DND-41 (cell line): Measurements from ENCODE around the gene DYNC2I2.

Experiments
- EZH2 ChIP-seq: IDR thresholded peaks from 3 replicates; pipeline ENCODE4 v1.6.1; 2012; ENCODE audit warnings: borderline replicate concordance, low read depth, mild to moderate bottlenecking, moderate library complexity, low read length, inconsistent platforms; ENCODE audit not compliant: severe bottlenecking
- TF ChIP-seq, protein P1 (sequence below): IDR thresholded peaks from 2 replicates; pipeline ENCODE4 v1.5.1; 2012; ENCODE audit warnings: borderline replicate concordance, low read length, moderate library complexity, mild to moderate bottlenecking; ENCODE audit not compliant: poor library complexity, severe bottlenecking; ENCODE audit errors: extremely low read depth

DNA sequence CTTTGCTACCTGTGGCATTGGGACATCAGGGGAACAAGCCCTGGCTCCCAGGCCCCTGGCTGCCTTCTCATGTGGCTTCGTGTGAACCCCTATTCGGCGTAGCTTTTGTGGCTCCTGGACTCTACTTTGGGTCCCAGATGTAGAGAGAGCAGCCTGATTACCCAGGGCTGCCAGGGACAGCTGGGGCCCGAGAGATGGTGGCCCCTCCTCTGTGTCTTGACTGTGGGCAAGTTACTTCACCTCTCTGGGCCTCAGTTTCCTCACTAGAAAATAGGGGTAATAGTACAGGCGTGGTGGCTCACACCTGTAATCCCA is 47.7 kb upstream of the DYNC2I2 start:
- TF ChIP-seq, protein P1, sequence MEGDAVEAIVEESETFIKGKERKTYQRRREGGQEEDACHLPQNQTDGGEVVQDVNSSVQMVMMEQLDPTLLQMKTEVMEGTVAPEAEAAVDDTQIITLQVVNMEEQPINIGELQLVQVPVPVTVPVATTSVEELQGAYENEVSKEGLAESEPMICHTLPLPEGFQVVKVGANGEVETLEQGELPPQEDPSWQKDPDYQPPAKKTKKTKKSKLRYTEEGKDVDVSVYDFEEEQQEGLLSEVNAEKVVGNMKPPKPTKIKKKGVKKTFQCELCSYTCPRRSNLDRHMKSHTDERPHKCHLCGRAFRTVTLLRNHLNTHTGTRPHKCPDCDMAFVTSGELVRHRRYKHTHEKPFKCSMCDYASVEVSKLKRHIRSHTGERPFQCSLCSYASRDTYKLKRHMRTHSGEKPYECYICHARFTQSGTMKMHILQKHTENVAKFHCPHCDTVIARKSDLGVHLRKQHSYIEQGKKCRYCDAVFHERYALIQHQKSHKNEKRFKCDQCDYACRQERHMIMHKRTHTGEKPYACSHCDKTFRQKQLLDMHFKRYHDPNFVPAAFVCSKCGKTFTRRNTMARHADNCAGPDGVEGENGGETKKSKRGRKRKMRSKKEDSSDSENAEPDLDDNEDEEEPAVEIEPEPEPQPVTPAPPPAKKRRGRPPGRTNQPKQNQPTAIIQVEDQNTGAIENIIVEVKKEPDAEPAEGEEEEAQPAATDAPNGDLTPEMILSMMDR, result no peak
- TF ChIP-seq EZH2, result no peak
